GM12878 (cell line): ENCODE data around the gene PGBD5. TPM values are rescaled to one million over a fixed set of nuclear protein-coding genes. Genes with fewer than 3 reads are reported as not detected.

Source experiments
- ATAC-seq: fragments of 200-7000 bp; cut with Tn5 transposase; 3 replicates; pipeline ENCODE4 v1.9.1; 2020; ENCODE audit warnings: mild to moderate bottlenecking, moderate library complexity
- BruUV-seq: library from RNA; stranded (reverse); fragments of 400-500 nt; replicated peaks from 2 replicates; lab custom pipeline; 2021; lab: Mats Ljungman, UMichigan
- CTCF ChIA-PET: fragments of 300-600 bp; sonication (Branson Sonifier 250); formaldehyde crosslinking; extraction: SDS; loops from one replicate; lab custom pipeline; 2021; ENCODE audit warnings: inconsistent platforms; lab: Yijun Ruan, JAX
- POLR2A ChIA-PET: fragments of 350-600 bp; formaldehyde crosslinking; extraction: SDS; loops from one replicate; lab custom pipeline; 2021; ENCODE audit warnings: inconsistent platforms; lab: Charles Lee
- RAD21 ChIA-PET: fragments of 300-600 bp; sonication (Branson Sonifier 250); formaldehyde crosslinking; loops from one replicate; lab custom pipeline; 2023; ENCODE audit warnings: antibody characterized with exemption; ENCODE audit not compliant: unreplicated experiment; lab: Charles Lee
- SMC1A ChIA-PET: fragments of 300-600 bp; sonication (Branson Sonifier 250); formaldehyde crosslinking; loops from one replicate; lab custom pipeline; 2023; ENCODE audit not compliant: unreplicated experiment, uncharacterized antibody; lab: Charles Lee
- DNase-seq: peaks from one replicate; pipeline ENCODE4 v3.0.0-alpha.2; 2011; ENCODE audit warnings: low read depth, low spot score
- FAIRE-seq: peaks from 3 replicates; lab custom pipeline; 2011; peaks lifted over from hg19 to GRCh38; lab: Jason Lieb, UNC
- H2AFZ ChIP-seq: 2 replicates; pipeline ENCODE4 v1.6.0; 2011; ENCODE audit warnings: low read depth, low read length, control low read depth; ENCODE audit not compliant: control insufficient read depth
- H3K27ac ChIP-seq: 2 replicates; pipeline ENCODE4 v1.5.1; 2011; ENCODE audit warnings: control low read depth; ENCODE audit not compliant: control insufficient read depth, insufficient read depth
- H3K27me3 ChIP-seq, 2 experiments: replicated peaks in 1 of 2; 2 replicates each; pipeline versions ENCODE4 v1.6.0 to v1.6.1; 2011; ENCODE audit warnings: low read length in 1 of 2; ENCODE audit not compliant: control insufficient read depth in 2 of 2, insufficient read depth in 2 of 2
- H3K36me3 ChIP-seq, 2 experiments: 2 replicates each; pipeline ENCODE4 v1.5.1; 2011; ENCODE audit warnings: low read length in 1 of 2; ENCODE audit not compliant: control insufficient read depth in 2 of 2, insufficient read depth in 2 of 2
- H3K4me1 ChIP-seq: 2 replicates; pipeline ENCODE4 v1.6.1; 2011; ENCODE audit warnings: mild to moderate bottlenecking, low read length, moderate library complexity, mixed read lengths; ENCODE audit not compliant: control insufficient read depth, insufficient read depth
- H3K4me2 ChIP-seq: 2 replicates; pipeline ENCODE4 v1.6.0; 2011; ENCODE audit warnings: control low read depth; ENCODE audit not compliant: control insufficient read depth, insufficient read depth
- H3K4me3 ChIP-seq: fragments of 200-600 bp; sonication (generic); 2 replicates; pipeline ENCODE4 v1.5.1; 2016
- H3K79me2 ChIP-seq: 2 replicates; pipeline ENCODE4 v1.6.0; 2011; ENCODE audit warnings: low read length; ENCODE audit not compliant: control insufficient read depth, insufficient read depth
- H3K9ac ChIP-seq: 2 replicates; pipeline ENCODE4 v1.8.0; 2011; ENCODE audit warnings: low read length, control low read depth, mixed read lengths; ENCODE audit not compliant: control insufficient read depth, insufficient read depth
- H3K9me3 ChIP-seq: replicated peaks from 3 replicates; pipeline ENCODE4 v1.5.1; 2011; ENCODE audit warnings: mild to moderate bottlenecking, low read length; ENCODE audit not compliant: control insufficient read depth, insufficient read depth
- H4K20me1 ChIP-seq: 2 replicates; pipeline ENCODE4 v1.6.0; 2011; ENCODE audit not compliant: control insufficient read depth, insufficient read depth
- ATF3 ChIP-seq: IDR thresholded peaks from 2 replicates; pipeline ENCODE4 v1.6.1; 2011; ENCODE audit warnings: low read depth, mild to moderate bottlenecking, low read length, moderate library complexity, borderline replicate concordance; ENCODE audit errors: extremely low read depth
- BACH1 ChIP-seq: fragments of 450-650 bp; IDR thresholded peaks from 2 replicates; pipeline ENCODE4 v1.6.1; 2017; ENCODE audit warnings: mild to moderate bottlenecking, borderline replicate concordance
- CREB1 ChIP-seq: IDR thresholded peaks from 2 replicates; pipeline ENCODE4 v1.6.1; 2012; ENCODE audit warnings: low read depth, mild to moderate bottlenecking, inconsistent platforms
- HCFC1 ChIP-seq: fragments of 150-350 bp; IDR thresholded peaks from 2 replicates; pipeline ENCODE4 v1.6.1; 2014; ENCODE audit warnings: low read length
- HDAC6 ChIP-seq: fragments of 200-600 bp; sonication (generic); IDR thresholded peaks from one replicate; pipeline ENCODE4 v1.8.0; 2017; ENCODE audit warnings: antibody characterized with exemption; ENCODE audit not compliant: unreplicated experiment
- IKZF1 ChIP-seq: fragments of 450-650 bp; conservative IDR thresholded peaks from 2 replicates; pipeline ENCODE4 v1.6.1; 2017; ENCODE audit warnings: antibody characterized with exemption, mild to moderate bottlenecking
- KDM1A ChIP-seq: fragments of 200-600 bp; sonication (generic); IDR thresholded peaks from 2 replicates; pipeline ENCODE4 v1.6.1; 2016; ENCODE audit warnings: borderline replicate concordance
- MTA3 ChIP-seq: IDR thresholded peaks from 2 replicates; pipeline ENCODE4 v1.6.1; 2012; ENCODE audit warnings: low read length, inconsistent platforms, borderline replicate concordance
- NFYB ChIP-seq: IDR thresholded peaks from 2 replicates; pipeline ENCODE4 v1.6.1; 2011; ENCODE audit warnings: low read depth, mild to moderate bottlenecking, low read length, improper control_type of control experiment, moderate library complexity; ENCODE audit not compliant: insufficient read depth
- NR2C2 ChIP-seq: IDR thresholded peaks from 2 replicates; pipeline ENCODE4 v1.6.1; 2011; ENCODE audit warnings: borderline replicate concordance, low read depth; ENCODE audit not compliant: control insufficient read depth, insufficient read length
- RAD21 ChIP-seq: IDR thresholded peaks from 2 replicates; pipeline ENCODE4 v1.6.1; 2011; ENCODE audit warnings: mild to moderate bottlenecking, low read depth, low read length, moderate library complexity; ENCODE audit not compliant: insufficient read depth
- RB1 ChIP-seq: fragments of 450-650 bp; formaldehyde crosslinking; IDR thresholded peaks from 2 replicates; pipeline ENCODE4 v1.6.1; 2017; ENCODE audit warnings: mild to moderate bottlenecking, borderline replicate concordance
- SUPT20H ChIP-seq: IDR thresholded peaks from 2 replicates; pipeline ENCODE4 v1.6.1; 2011; ENCODE audit warnings: low read depth, mild to moderate bottlenecking, low read length, moderate library complexity, borderline replicate concordance; ENCODE audit not compliant: control insufficient read depth
- SUZ12 ChIP-seq: fragments of 200-600 bp; sonication (generic); IDR thresholded peaks from one replicate; pipeline ENCODE4 v1.6.1; 2018; ENCODE audit warnings: antibody characterized with exemption, mild to moderate bottlenecking; ENCODE audit not compliant: unreplicated experiment
- USF2 ChIP-seq: IDR thresholded peaks from 2 replicates; pipeline ENCODE4 v1.6.1; 2011; ENCODE audit warnings: low read depth, low read length, improper control_type of control experiment, borderline replicate concordance
- ZNF207 ChIP-seq: fragments of 450-650 bp; IDR thresholded peaks from 2 replicates; pipeline ENCODE4 v1.6.1; 2014; ENCODE audit warnings: antibody characterized with exemption, mild to moderate bottlenecking, borderline replicate concordance
- ZSCAN29 ChIP-seq: fragments of 450-650 bp; IDR thresholded peaks from 2 replicates; pipeline ENCODE4 v1.6.1; 2017; ENCODE audit warnings: mild to moderate bottlenecking, moderate library complexity
- ZZZ3 ChIP-seq: IDR thresholded peaks from 2 replicates; pipeline ENCODE4 v1.6.1; 2011; ENCODE audit warnings: low read depth; ENCODE audit not compliant: control insufficient read depth, insufficient read length
- WGBS: methylation state at CpG from one replicate; pipeline ENCODE4 v1.1.6; 2016; ENCODE audit warnings: low lambda C conversion rate; ENCODE audit not compliant: insufficient replicate concordance, insufficient coverage; ENCODE audit errors: missing lambda C conversion rate; 5-methylcytosine and 5-hydroxymethylcytosine counted together
- in situ Hi-C: fragments of 300-500 bp; cut with MboI; formaldehyde crosslinking; loops from 9 replicates; pipeline ENCODE4 v1.14.3; 2018; ENCODE audit warnings: mixed read lengths
- intact Hi-C: fragments of 100-400 bp; cut with micrococcal nuclease; formaldehyde crosslinking; loops from one replicate; pipeline ENCODE4 v1.14.2; 2022; ENCODE audit not compliant: unreplicated experiment
- polyA plus RNA-seq, 11 experiments: library from polyadenylated mRNA; depleted of rRNA in 4 of 11; unstranded in 6 of 11; stranded (reverse) in 5 of 11; fragments of >200 nt; fragmentation: Nextera tagmentation in 4 of 11; fragmentation: Illumina TruSeq in 1 of 11; extraction: Ambion mirVana in 4 of 11; extraction: Trizol in 1 of 11; gene quantifications; 1 replicate in 1 of 11; 2 replicates in 10 of 11; pipeline versions ENCODE4 v1.2.1 to v1.2.3, GENCODE V29; 2011 to 2016; ENCODE audit warnings: inconsistent platforms in 2 of 11, missing spikeins in 2 of 11, low read depth in 1 of 11
- total RNA-seq, 4 experiments: library from RNA; depleted of rRNA in 3 of 4; stranded (reverse); fragments of >200 nt in 3 of 4; fragmentation: Illumina TruSeq in 1 of 4; extraction: Trizol in 1 of 4; gene quantifications; 2 replicates each; pipeline versions ENCODE4 v1.2.1 to v1.2.3, GENCODE V29; 2013 to 2021

Gene PGBD5
- total and polyA plus RNA-seq, 10 of the 15 experiments (the other 5 are each of a cell fraction or from before 2014, with no cell fraction given), result 0.03 TPM; not detected in 9

- RAD21 ChIA-PET, result no interaction called here
- ATAC-seq, result no peak
- intact Hi-C loops, result no loop called here
- CTCF ChIA-PET, result interaction anchor here (0.7 kb wide), 1 partner anchor 682 kb away, joined by 3 read pairs; no protein-coding TSS in a partner anchor
- no TSS peak for BruUV-seq
- in situ Hi-C loops, result no loop called here
- H3K4me3 ChIP-seq, result no peak overlapping the region
- no peaks in the 10 kb centered on the region for H3K9me3 ChIP-seq
- SMC1A ChIA-PET, result no interaction called here
- H3K79me2 ChIP-seq, result no peaks in the 10 kb centered on the region
- H3K9ac ChIP-seq, result no peak overlapping the region
- peaks cover 0 to 4% of the 10 kb centered on the region in 2 experiments; a peak in 3 of 4 replicates for H3K27me3 ChIP-seq
- no peak overlapping the region for H3K27ac ChIP-seq
- 15% methylated on average over 7 of the region's 7 CpGs for WGBS
- no peak for FAIRE-seq
- no peaks in the 10 kb centered on the region for H3K4me1 ChIP-seq
- POLR2A ChIA-PET, result no interaction called here
- DNase-seq, result no peak
- H3K36me3 ChIP-seq, result no peaks in the 10 kb centered on the region
- no peak overlapping the region for H2AFZ ChIP-seq
- no peak overlapping the region for H3K4me2 ChIP-seq
- no peaks in the 10 kb centered on the region for H4K20me1 ChIP-seq
- TF ChIP-seq HDAC6, result no peak
- no peak for TF ChIP-seq RAD21
- TF ChIP-seq CREB1, result no peak
- no peak for TF ChIP-seq ZZZ3
- TF ChIP-seq SUZ12, result no peak
- no peak for TF ChIP-seq ZNF207
- TF ChIP-seq HCFC1, result no peak
- TF ChIP-seq SUPT20H, result no peak
- TF ChIP-seq NR2C2, result no peak
- TF ChIP-seq RB1, result no peak
- no peak for TF ChIP-seq MTA3
- TF ChIP-seq ATF3, result no peak
- no peak for TF ChIP-seq NFYB
- TF ChIP-seq USF2, result no peak
- no peak for TF ChIP-seq BACH1
- TF ChIP-seq KDM1A, result no peak
- no peak for TF ChIP-seq ZSCAN29
- TF ChIP-seq IKZF1, result no peak
- TF ChIP-seq, all 136 proteins: peak for 0
Observed at GRCh38 chr1:230345139-230345885, 80.8 kb downstream of the PGBD5 start.
